ENCODE data around the gene F10. TPM values are rescaled to one million over a fixed set of nuclear protein-coding genes. Genes with fewer than 3 reads are reported as not detected.

The F10 gene
- total and polyA plus RNA-seq, 2 donors (not counting 3 experiments of a cell fraction or from before 2014, with no cell fraction given): 0.25 TPM; not detected in 1

DNA sequence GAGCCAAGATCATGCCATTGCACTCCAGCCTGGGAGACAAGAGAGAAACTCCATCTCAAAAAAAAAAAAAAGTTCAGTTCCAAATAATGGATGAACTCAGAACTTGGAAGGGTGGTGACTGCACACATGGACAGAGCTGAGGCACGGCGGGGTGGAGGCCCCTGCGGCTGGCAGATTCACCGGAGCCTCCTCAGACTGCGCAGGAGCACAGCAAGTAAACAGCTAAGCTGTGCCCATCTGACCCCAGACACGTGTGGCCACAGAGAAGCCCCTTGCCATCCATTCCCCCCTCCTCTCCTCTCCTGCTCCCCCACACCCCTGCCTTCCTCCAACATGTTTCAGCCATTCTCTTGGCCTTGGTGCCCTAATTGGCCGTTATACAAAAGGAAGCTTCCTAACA, 20.3 kb downstream of the F10 start:
- DNase-seq (ENCODE audit: low read depth, low spot score) (no peak), FAIRE-seq (no peak)
- dilution Hi-C loops (cut with MboI; ENCODE audit: extremely low pct_ligation_motif_present, low sequenced_read_pairs): no loop called here
- Histone ChIP-seq H3K9ac (replicated peaks; ENCODE audit: extremely low read depth, insufficient read depth, low read length) (no peak overlapping the region), H3K36me3 (ENCODE audit: control insufficient read depth in 2 of 2, extremely low read depth in 1 of 2, insufficient read depth in 2 of 2, low read length in 2 of 2) (no peaks in the 10 kb centered on the region), H2AFZ (ENCODE audit: low read depth, low read length) (no peak overlapping the region), H3K4me3 (replicated peaks in 1 of 3; ENCODE audit: insufficient read depth in 1 of 3, low read depth in 1 of 3, low read length in 3 of 3) (no peak overlapping the region), H4K20me1 (replicated peaks; ENCODE audit: control insufficient read depth, extremely low read depth, insufficient read depth, low read length) (no peaks in the 10 kb centered on the region), H3K9me3 (replicated peaks; ENCODE audit: control insufficient read depth, insufficient read depth, low read length) (no peaks in the 10 kb centered on the region), H3K4me1 (ENCODE audit: control insufficient read depth, extremely low read depth, insufficient read depth, low read length) (no peaks in the 10 kb centered on the region), H3K9me1 (replicated peaks; ENCODE audit: control insufficient read depth, extremely low read depth, insufficient read depth, low read length) (no peaks in the 10 kb centered on the region), H3K27me3 (ENCODE audit: control insufficient read depth in 2 of 2, insufficient read depth in 2 of 2, low read length in 2 of 2) (peaks cover 4 to 5% of the 10 kb centered on the region in 2 experiments), H3K4me2 (ENCODE audit: insufficient read depth, low read length) (no peak overlapping the region), H3K79me2 (ENCODE audit: control insufficient read depth, insufficient read depth, low read length) (no peaks in the 10 kb centered on the region), H3K27ac (ENCODE audit: insufficient read depth, low read depth, low read length) (no peak overlapping the region)
- intact Hi-C loops (cut with micrococcal nuclease): no loop called here
- BruUV-seq (replicated peaks): no TSS peak
- CTCF ChIA-PET: no interaction called here
- POLR2A ChIA-PET: no interaction called here
- TF ChIP-seq CTCF (IDR thresholded peaks at IDR 0.05; ENCODE audit: extremely low read depth in 1 of 2, insufficient read depth in 1 of 2, low read depth in 1 of 2, low read length in 2 of 2) (no peak), MAX (IDR thresholded peaks at IDR 0.05; ENCODE audit: insufficient read depth, insufficient read length) (no peak), FOS (IDR thresholded peaks at IDR 0.05; ENCODE audit: borderline replicate concordance, insufficient read depth, low read length) (no peak), MYC (IDR thresholded peaks at IDR 0.05; ENCODE audit: low read depth, low read length) (no peak), EZH2 (IDR thresholded peaks at IDR 0.05; ENCODE audit: borderline replicate concordance, low read depth, low read length, severe bottlenecking) (no peak), POLR2AphosphoS5 (IDR thresholded peaks at IDR 0.05; ENCODE audit: insufficient read depth, low read depth, low read length) (no peak), POLR2A (IDR thresholded peaks at IDR 0.05; ENCODE audit: low read depth, low read length) (no peak), GATA2 (IDR thresholded peaks at IDR 0.05; ENCODE audit: insufficient read depth, insufficient read length, low read depth, low read length) (no peak), JUN (IDR thresholded peaks at IDR 0.05; ENCODE audit: borderline replicate concordance, insufficient read depth, insufficient read length, low read depth) (no peak)

Data from endothelial cell of umbilical vein (primary cell).